ENCODE data around the gene NMD3. TPM values are rescaled to one million over a fixed set of nuclear protein-coding genes. Genes with fewer than 3 reads are reported as not detected.

Gene NMD3
- polyA plus RNA-seq, 1 experiment: 70.5 TPM

GRCh38 chr3:161254861-161255260 lies 33.8 kb downstream of the NMD3 start:
- POLR2A ChIA-PET: no interaction called here
- Histone ChIP-seq H3K4me3 (ENCODE audit: low read depth, low read length) (no peak overlapping the region), H3K27me3 (ENCODE audit: control insufficient read depth, insufficient read depth, low read length) (no peaks in the 10 kb centered on the region), H3K9me3 (ENCODE audit: control insufficient read depth, insufficient read depth, low read length) (no peaks in the 10 kb centered on the region), H3K27ac (ENCODE audit: low read depth, low read length) (no peak overlapping the region)
- DNase-seq (ENCODE audit: low read depth, low spot score): no peak
- no peak for TF ChIP-seq CTCF (IDR thresholded peaks at IDR 0.05; ENCODE audit: low read depth, low read length)
- CTCF ChIA-PET: interaction anchor here (2.1 kb wide), 1 partner anchor 20 kb away, joined by 6 read pairs; no protein-coding TSS in a partner anchor

GRCh38 chr3:161263057-161263456 lies 41.9 kb downstream of the NMD3 start:
- H3K27me3 ChIP-seq (ENCODE audit: control insufficient read depth, insufficient read depth, low read length): no peaks in the 10 kb centered on the region
- POLR2A ChIA-PET: no interaction called here
- TF ChIP-seq CTCF (IDR thresholded peaks at IDR 0.05; ENCODE audit: low read depth, low read length): no peak
- CTCF ChIA-PET: interaction anchor here (3.0 kb wide), 1 partner anchor 12 kb away, joined by 9 read pairs; no protein-coding TSS in a partner anchor
- peaks cover 3% of the 10 kb centered on the region; the same call in 1 of the 2 replicates for H3K9me3 ChIP-seq (ENCODE audit: control insufficient read depth, insufficient read depth, low read length)
- no peak for DNase-seq (ENCODE audit: low read depth, low spot score)
- H3K4me3 ChIP-seq (ENCODE audit: low read depth, low read length): no peak overlapping the region
- H3K27ac ChIP-seq (ENCODE audit: low read depth, low read length): peak overlapping the region; percentile 40

GRCh38 chr3:161264852-161265251 lies 43.7 kb downstream of the NMD3 start:
- POLR2A ChIA-PET: no interaction called here
- CTCF ChIA-PET: interaction anchor here (3.0 kb wide), 1 partner anchor 10 kb away, joined by 9 read pairs; no protein-coding TSS in a partner anchor
- H3K4me3 ChIP-seq (ENCODE audit: low read depth, low read length): no peak overlapping the region
- peaks cover 3% of the 10 kb centered on the region; the same call in 1 of the 2 replicates for H3K9me3 ChIP-seq (ENCODE audit: control insufficient read depth, insufficient read depth, low read length)
- no peak for DNase-seq (ENCODE audit: low read depth, low spot score)
- H3K27ac ChIP-seq (ENCODE audit: low read depth, low read length): no peak overlapping the region
- H3K27me3 ChIP-seq (ENCODE audit: control insufficient read depth, insufficient read depth, low read length): no peaks in the 10 kb centered on the region
- no peak for TF ChIP-seq CTCF (IDR thresholded peaks at IDR 0.05; ENCODE audit: low read depth, low read length)

- H3K27me3 ChIP-seq (ENCODE audit: control insufficient read depth, insufficient read depth, low read length): no peaks in the 10 kb centered on the region
- peaks cover 3% of the 10 kb centered on the region for H3K9me3 ChIP-seq (ENCODE audit: control insufficient read depth, insufficient read depth, low read length)
- ChIA-PET CTCF (interaction anchor here (0.9 to 3.0 kb wide), 2 partner anchors 9 kb away, joined by 5 to 9 read pairs; no protein-coding TSS in a partner anchor), POLR2A (no interaction called here)
- peak overlapping the region; percentile 78 for H3K27ac ChIP-seq (ENCODE audit: low read depth, low read length)
- no peak overlapping the region for H3K4me3 ChIP-seq (ENCODE audit: low read depth, low read length)
- no peak for DNase-seq (ENCODE audit: low read depth, low spot score)
- TF ChIP-seq CTCF (IDR thresholded peaks at IDR 0.05; ENCODE audit: low read depth, low read length): no peak
Measured at GRCh38 chr3:161265916-161266571, 44.9 kb downstream of the NMD3 start.

- DNase-seq (ENCODE audit: low read depth, low spot score): peak; percentile 52
- POLR2A ChIA-PET: no interaction called here
- CTCF ChIA-PET: interaction anchor here (0.9 to 1.5 kb wide), 2 partner anchors 8 to 44 kb away, joined by 5 read pairs; no protein-coding TSS in a partner anchor
- peaks cover 3% of the 10 kb centered on the region for H3K9me3 ChIP-seq (ENCODE audit: control insufficient read depth, insufficient read depth, low read length)
- H3K27ac ChIP-seq (ENCODE audit: low read depth, low read length): no peak overlapping the region
- H3K4me3 ChIP-seq (ENCODE audit: low read depth, low read length): no peak overlapping the region
- H3K27me3 ChIP-seq (ENCODE audit: control insufficient read depth, insufficient read depth, low read length): no peaks in the 10 kb centered on the region
- TF ChIP-seq CTCF (IDR thresholded peaks at IDR 0.05; ENCODE audit: low read depth, low read length): no peak
Measured at GRCh38 chr3:161266731-161267150, 45.6 kb downstream of the NMD3 start.
